IPS DF 4.7 (cell line): ENCODE data around the gene ACTR3C.
"Not testable (repeated sequence)": the region's sequence is repeated elsewhere in the genome, so short reads cannot be mapped to it uniquely, and the experiment has no call there.

Experiments used
- DNase-seq: peaks from one replicate; pipeline ENCODE4 v3.0.0-alpha.2; 2013; ENCODE audit warnings: low spot score; ENCODE audit errors: extremely low read depth

ACTR3C gene

GRCh38 chr7:150313870-150314269 lies 9.5 kb downstream of the ACTR3C start:
- DNase-seq: no peak

- no peak for DNase-seq
These were observed 10.0 kb downstream of the ACTR3C start for GRCh38 chr7:150313367-150313809.

- not testable (repeated sequence) for DNase-seq
These were observed 10.5 kb downstream of the ACTR3C start for GRCh38 chr7:150312649-150313366.

- no peak for DNase-seq
These were observed 11.6 kb downstream of the ACTR3C start for GRCh38 chr7:150311711-150312110.

GRCh38 chr7:150311146-150311545 lies 12.2 kb downstream of the ACTR3C start:
- no peak for DNase-seq

- DNase-seq: no peak
These were observed 14.8 kb downstream of the ACTR3C start for GRCh38 chr7:150308575-150308974.

GRCh38 chr7:150307904-150308303 lies 15.4 kb downstream of the ACTR3C start:
- DNase-seq: no peak

- no peak for DNase-seq
These were observed 16.2 kb downstream of the ACTR3C start for GRCh38 chr7:150307129-150307528.

GRCh38 chr7:150306377-150306776 lies 17.0 kb downstream of the ACTR3C start:
- DNase-seq: not testable (repeated sequence)

- DNase-seq: not testable (repeated sequence)
These were observed 17.5 kb downstream of the ACTR3C start for GRCh38 chr7:150305903-150306284.

GRCh38 chr7:150305259-150305902 lies 18.0 kb downstream of the ACTR3C start:
- not testable (repeated sequence) for DNase-seq

GRCh38 chr7:150304499-150305258 lies 18.7 kb downstream of the ACTR3C start:
- DNase-seq: not testable (repeated sequence)

GRCh38 chr7:150302908-150303310 lies 20.4 kb downstream of the ACTR3C start:
- not testable (repeated sequence) for DNase-seq

GRCh38 chr7:150297978-150298377 lies 25.4 kb downstream of the ACTR3C start:
- DNase-seq: not testable (repeated sequence)

GRCh38 chr7:150296802-150297201 lies 26.5 kb downstream of the ACTR3C start:
- not testable (repeated sequence) for DNase-seq

GRCh38 chr7:150295614-150296013 lies 27.7 kb downstream of the ACTR3C start:
- not testable (repeated sequence) for DNase-seq

- not testable (repeated sequence) for DNase-seq
These were observed 28.3 kb downstream of the ACTR3C start for GRCh38 chr7:150295027-150295426.

GRCh38 chr7:150290317-150290716 lies 33.0 kb downstream of the ACTR3C start:
- DNase-seq: not testable (repeated sequence)

- DNase-seq: not testable (repeated sequence)
These were observed 34.5 kb downstream of the ACTR3C start for GRCh38 chr7:150288816-150289215.

- DNase-seq: not testable (repeated sequence)
These were observed 35.5 kb downstream of the ACTR3C start for GRCh38 chr7:150287815-150288214.

GRCh38 chr7:150285849-150286754 lies 37.2 kb downstream of the ACTR3C start:
- not testable (repeated sequence) for DNase-seq
